NCI-H446 treated with DMSO at 0.1 percent for 48 hours (cell line): ENCODE results near the gene SLIT1.

ENCODE experiments used
- DNase-seq: peaks from one replicate; lab custom pipeline; 2025; lab: John Stamatoyannopoulos, UW

The SLIT1 gene

GRCh38 chr10:97185326-97186058 lies at the start of gene SLIT1:
TSS of gene SLIT1 (minus strand) at chr10:97185959. CDS start at chr10:97185674, 285 bp downstream.
- no peak for DNase-seq

GRCh38 chr10:97235353-97235752 lies 49.6 kb upstream of the SLIT1 start:
- DNase-seq = no peak

GRCh38 chr10:97234400-97234799 lies 48.6 kb upstream of the SLIT1 start:
- DNase-seq = peak; percentile 0

GRCh38 chr10:97230146-97230545 lies 44.4 kb upstream of the SLIT1 start:
- DNase-seq = no peak

GRCh38 chr10:97229322-97230015 lies 43.7 kb upstream of the SLIT1 start:
- no peak for DNase-seq

- no peak for DNase-seq
Observed at GRCh38 chr10:97228775-97229157, 43.0 kb upstream of the SLIT1 start.

GRCh38 chr10:97228130-97228774 lies 42.5 kb upstream of the SLIT1 start:
- DNase-seq = no peak

GRCh38 chr10:97226398-97226797 lies 40.6 kb upstream of the SLIT1 start:
- no peak for DNase-seq

- DNase-seq = no peak
Observed at GRCh38 chr10:97224483-97225435, 39.0 kb upstream of the SLIT1 start.

- DNase-seq = no peak
Observed at GRCh38 chr10:97222326-97222961, 36.7 kb upstream of the SLIT1 start.

GRCh38 chr10:97220355-97220754 lies 34.6 kb upstream of the SLIT1 start:
- no peak for DNase-seq

GRCh38 chr10:97217299-97217698 lies 31.5 kb upstream of the SLIT1 start:
- DNase-seq = no peak

GRCh38 chr10:97215619-97216260 lies 30.0 kb upstream of the SLIT1 start:
- DNase-seq = no peak

GRCh38 chr10:97213431-97213830 lies 27.7 kb upstream of the SLIT1 start:
- no peak for DNase-seq

- no peak for DNase-seq
Observed at GRCh38 chr10:97211229-97211628, 25.5 kb upstream of the SLIT1 start.

- DNase-seq = no peak
Observed at GRCh38 chr10:97210543-97210960, 24.8 kb upstream of the SLIT1 start.

GRCh38 chr10:97207756-97208346 lies 22.1 kb upstream of the SLIT1 start:
- DNase-seq = no peak

- no peak for DNase-seq
Observed at GRCh38 chr10:97207131-97207530, 21.4 kb upstream of the SLIT1 start.

GRCh38 chr10:97204826-97205679 lies 19.3 kb upstream of the SLIT1 start:
- no peak for DNase-seq

GRCh38 chr10:97203220-97203619 lies 17.5 kb upstream of the SLIT1 start:
- no peak for DNase-seq
